ENCODE data around the gene IGSF22. TPM values are rescaled to one million over a fixed set of nuclear protein-coding genes. Genes with fewer than 3 reads are reported as not detected.

The IGSF22 gene
- total RNA-seq, 1 experiment from 2014 or later: not detected

GRCh38 chr11:18774801-18775200 is 48.8 kb upstream of the IGSF22 start (continued):
- no peak for TF ChIP-seq TCF7L2 (IDR thresholded peaks at IDR 0.05; ENCODE audit: borderline replicate concordance, extremely low read depth, insufficient read depth, insufficient read length)

DNA sequence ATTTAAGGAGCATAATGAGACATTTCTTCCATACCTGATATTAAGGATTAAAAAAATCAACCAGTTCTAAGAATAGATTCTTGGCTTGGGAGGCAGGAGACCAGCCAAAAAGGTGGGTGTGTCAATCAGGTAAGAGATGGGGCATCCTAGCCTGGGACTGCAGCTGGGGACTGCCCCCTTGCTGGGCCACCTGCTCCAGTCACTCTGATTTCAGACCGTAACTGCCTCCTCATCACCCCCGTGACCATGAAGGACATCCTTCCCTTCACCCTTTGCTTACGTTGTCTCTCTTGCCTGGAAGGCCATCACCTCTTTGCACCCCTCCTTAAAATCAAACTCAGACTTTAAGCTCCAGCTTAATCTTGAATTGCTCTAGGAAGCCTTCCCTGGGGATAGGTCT is 47.7 kb upstream of the IGSF22 start:
- DNase-seq (ENCODE audit: low read depth, low spot score) (no peak), ATAC-seq (no peak)
- Histone ChIP-seq H3K36me3 (ENCODE audit: control insufficient read depth in 1 of 2, insufficient read depth in 2 of 2, low read length in 2 of 2) (no peaks in the 10 kb centered on the region), H3K4me1 (ENCODE audit: control insufficient read depth in 1 of 2, insufficient read depth in 2 of 2, low read length in 2 of 2) (no peaks in the 10 kb centered on the region), H3K27ac (ENCODE audit: low read depth, low read length) (no peak overlapping the region), H3K9ac (ENCODE audit: low read length) (no peak overlapping the region), H3K9me2 (ENCODE audit: insufficient read depth) (no peaks in the 10 kb centered on the region), H3K79me2 (ENCODE audit: insufficient read depth, low read length) (no peaks in the 10 kb centered on the region), H3K27me3 (ENCODE audit: insufficient read depth, low read length) (no peaks in the 10 kb centered on the region), H2AFZ (ENCODE audit: low read depth, low read length, poor library complexity, severe bottlenecking) (no peak overlapping the region), H3K4me2 (ENCODE audit: low read length) (no peak overlapping the region), H3K4me3 (replicated peaks in 1 of 2; ENCODE audit: low read depth in 1 of 2, low read length in 2 of 2) (no peak overlapping the region), H3K9me3 (ENCODE audit: control insufficient read depth in 1 of 2, insufficient read depth in 1 of 2, low read depth in 1 of 2, low read length in 2 of 2) (no peaks in the 10 kb centered on the region), H4K20me1 (ENCODE audit: insufficient read depth) (no peaks in the 10 kb centered on the region)
- POLR2A ChIA-PET: no interaction called here
- RAD21 ChIA-PET (ENCODE audit: low non-redundant PET in 1 of 2, low total read pairs in 2 of 2, uncharacterized antibody in 2 of 2, unreplicated experiment in 2 of 2): no interaction called here
- no TSS peak for BruUV-seq (replicated peaks)
- intact Hi-C loops (cut with micrococcal nuclease): no loop called here
- TF ChIP-seq EZH2phosphoT487 (IDR thresholded peaks at IDR 0.05; ENCODE audit: borderline replicate concordance) (no peak), RAD21 (IDR thresholded peaks at IDR 0.05; ENCODE audit: low read depth) (no peak), TCF7L2 (IDR thresholded peaks at IDR 0.05; ENCODE audit: borderline replicate concordance, extremely low read depth, insufficient read depth, insufficient read length) (no peak), CEBPB (IDR thresholded peaks at IDR 0.05; ENCODE audit: low read depth) (no peak), ELF1 (IDR thresholded peaks at IDR 0.05; ENCODE audit: borderline replicate concordance, low read depth) (no peak), SP1 (IDR thresholded peaks at IDR 0.05; ENCODE audit: low read depth) (no peak), ZNF274 (IDR thresholded peaks at IDR 0.05; ENCODE audit: low read depth, low read length) (no peak), YY1 (IDR thresholded peaks at IDR 0.05; ENCODE audit: extremely low read depth, insufficient replicate concordance, low read depth, low read length) (no peak), SIN3A (IDR thresholded peaks at IDR 0.05; ENCODE audit: low read depth) (no peak), CBX3 (IDR thresholded peaks at IDR 0.05; ENCODE audit: low read depth) (no peak), JUND (IDR thresholded peaks at IDR 0.05) (no peak), POLR2AphosphoS5 (IDR thresholded peaks at IDR 0.05; ENCODE audit: low read depth, low read length) (no peak), SRF (IDR thresholded peaks at IDR 0.05; ENCODE audit: low read depth) (no peak), ATF3 (IDR thresholded peaks at IDR 0.05) (no peak), ZBTB33 (IDR thresholded peaks at IDR 0.05; ENCODE audit: extremely low read depth, insufficient replicate concordance, low read length) (no peak)
- TF ChIP-seq, protein P1, sequence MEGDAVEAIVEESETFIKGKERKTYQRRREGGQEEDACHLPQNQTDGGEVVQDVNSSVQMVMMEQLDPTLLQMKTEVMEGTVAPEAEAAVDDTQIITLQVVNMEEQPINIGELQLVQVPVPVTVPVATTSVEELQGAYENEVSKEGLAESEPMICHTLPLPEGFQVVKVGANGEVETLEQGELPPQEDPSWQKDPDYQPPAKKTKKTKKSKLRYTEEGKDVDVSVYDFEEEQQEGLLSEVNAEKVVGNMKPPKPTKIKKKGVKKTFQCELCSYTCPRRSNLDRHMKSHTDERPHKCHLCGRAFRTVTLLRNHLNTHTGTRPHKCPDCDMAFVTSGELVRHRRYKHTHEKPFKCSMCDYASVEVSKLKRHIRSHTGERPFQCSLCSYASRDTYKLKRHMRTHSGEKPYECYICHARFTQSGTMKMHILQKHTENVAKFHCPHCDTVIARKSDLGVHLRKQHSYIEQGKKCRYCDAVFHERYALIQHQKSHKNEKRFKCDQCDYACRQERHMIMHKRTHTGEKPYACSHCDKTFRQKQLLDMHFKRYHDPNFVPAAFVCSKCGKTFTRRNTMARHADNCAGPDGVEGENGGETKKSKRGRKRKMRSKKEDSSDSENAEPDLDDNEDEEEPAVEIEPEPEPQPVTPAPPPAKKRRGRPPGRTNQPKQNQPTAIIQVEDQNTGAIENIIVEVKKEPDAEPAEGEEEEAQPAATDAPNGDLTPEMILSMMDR (IDR thresholded peaks at IDR 0.05 in 2 of 3, conservative IDR thresholded peaks at IDR 0.05 in 1 of 3; ENCODE audit: borderline replicate concordance in 1 of 3, insufficient read depth in 1 of 3, low read depth in 2 of 3, low read length in 2 of 3): no peak
- CTCF ChIA-PET: interaction anchor here (1.8 kb wide), 1 partner anchor 9 kb away, joined by 12 read pairs; no protein-coding TSS in a partner anchor

All from HCT116 (cell line).